GM15510 (cell line): Measurements from ENCODE around the gene PAM16.

Source experiments
- POLR2A ChIP-seq: IDR thresholded peaks from 3 replicates; pipeline ENCODE4 v1.6.1; 2011; ENCODE audit warnings: borderline replicate concordance; ENCODE audit not compliant: insufficient read length; ENCODE audit errors: extremely low read depth

PAM16 gene

DNA sequence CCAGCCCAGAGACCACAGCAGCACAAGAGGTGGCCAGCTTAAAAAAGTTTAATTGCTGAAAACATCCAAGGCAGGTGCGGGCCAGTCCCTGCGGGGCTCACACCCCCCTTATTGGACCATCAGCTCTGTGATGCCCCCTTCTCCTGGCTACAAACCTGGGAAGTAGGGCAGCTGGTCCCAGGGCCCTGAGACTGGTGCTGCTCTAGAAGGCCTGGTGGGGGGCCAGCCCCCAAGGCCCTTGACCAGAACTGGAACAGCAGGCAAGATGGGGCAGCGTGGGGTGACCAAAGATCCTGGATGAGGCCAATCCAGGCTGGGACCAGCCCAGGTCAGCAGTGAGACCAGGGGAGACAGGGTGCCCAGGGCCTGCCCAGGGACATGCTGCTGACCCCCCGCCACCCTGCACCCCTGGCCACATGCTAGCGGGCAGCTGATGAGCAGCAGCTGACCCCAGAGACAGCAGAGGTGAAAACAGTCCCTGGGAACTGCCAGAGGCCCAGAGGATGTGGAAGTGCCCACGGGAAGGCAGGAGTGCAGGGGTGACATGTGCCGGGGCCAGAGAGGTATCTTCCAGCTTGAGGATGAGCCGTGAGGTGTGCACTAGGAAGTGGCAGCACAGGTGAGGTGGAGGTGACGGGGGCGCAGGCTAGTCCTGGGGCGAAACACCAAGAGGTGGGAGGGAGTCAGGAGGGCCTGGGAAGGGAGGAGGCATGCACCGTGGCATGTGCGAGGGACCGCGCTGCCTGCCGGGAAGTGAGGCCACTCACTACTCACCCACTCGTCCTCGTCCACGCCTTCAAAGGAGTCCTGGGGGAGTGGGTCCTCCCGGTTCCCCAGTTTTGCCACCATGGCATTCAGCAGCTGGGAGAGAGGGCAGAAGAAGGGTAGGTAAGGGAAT is 3.6 kb upstream of the PAM16 start:
- TF ChIP-seq POLR2A = no peak

DNA sequence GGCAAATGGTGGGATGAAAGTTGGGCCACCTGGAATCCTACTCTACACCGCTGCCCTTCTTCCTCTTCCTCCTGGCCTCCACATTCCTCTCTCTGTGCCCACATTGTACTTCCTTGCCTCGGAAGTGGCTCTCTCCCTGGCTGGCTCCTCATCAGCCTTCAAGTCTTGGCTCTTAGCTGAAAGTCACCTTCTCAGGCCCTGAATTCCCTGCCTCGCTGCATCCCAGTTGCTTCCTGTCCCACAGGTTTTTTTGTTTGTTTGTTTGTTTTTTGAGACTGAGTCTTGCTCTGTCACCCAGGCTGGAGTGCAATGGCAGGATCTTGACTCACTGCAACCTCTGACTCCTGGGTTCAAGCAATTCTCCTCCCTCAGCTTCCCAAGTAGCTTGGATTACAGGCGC is 2.6 kb upstream of the PAM16 start:
- TF ChIP-seq POLR2A = no peak

DNA sequence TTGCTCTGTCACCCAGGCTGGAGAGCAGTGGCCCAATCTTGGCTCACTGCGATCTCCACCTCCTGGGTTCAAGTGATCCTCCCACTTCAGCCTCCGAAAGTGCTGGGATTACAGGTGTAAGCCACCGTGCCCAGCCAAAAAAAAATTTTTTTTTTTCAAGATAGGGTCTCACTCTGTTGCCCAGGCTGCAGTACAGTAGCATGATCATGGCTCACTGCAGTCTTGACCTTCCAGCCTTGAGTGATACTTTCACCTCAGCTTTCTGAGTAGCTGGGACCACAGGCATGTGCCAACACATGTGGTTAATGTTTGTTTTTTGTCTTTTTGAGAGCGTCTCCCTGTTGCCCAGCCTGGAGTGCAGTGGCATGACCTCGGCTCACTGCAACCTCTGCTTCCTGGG is 1.7 kb upstream of the PAM16 start:
- TF ChIP-seq POLR2A = no peak

DNA sequence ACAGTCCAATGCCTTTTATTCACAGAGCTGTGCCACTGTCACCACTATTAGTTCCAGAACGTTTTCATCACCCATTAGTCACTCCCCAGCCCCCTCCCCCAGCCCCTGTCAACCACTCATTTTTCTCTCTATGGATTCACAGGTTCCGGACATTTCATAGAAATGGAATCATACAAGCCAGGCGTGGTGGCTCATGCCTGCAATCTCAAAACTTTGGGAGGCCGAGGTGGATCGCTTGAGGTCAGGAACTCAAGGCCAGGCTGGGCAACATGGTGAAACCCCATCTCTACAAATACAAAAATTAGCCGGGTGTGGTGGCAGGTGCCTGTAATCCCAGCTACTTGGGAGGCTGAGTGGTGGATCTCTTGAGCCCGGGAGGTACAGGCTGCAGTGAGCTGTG is 759 bp upstream of the PAM16 start:
- no peak for TF ChIP-seq POLR2A

DNA sequence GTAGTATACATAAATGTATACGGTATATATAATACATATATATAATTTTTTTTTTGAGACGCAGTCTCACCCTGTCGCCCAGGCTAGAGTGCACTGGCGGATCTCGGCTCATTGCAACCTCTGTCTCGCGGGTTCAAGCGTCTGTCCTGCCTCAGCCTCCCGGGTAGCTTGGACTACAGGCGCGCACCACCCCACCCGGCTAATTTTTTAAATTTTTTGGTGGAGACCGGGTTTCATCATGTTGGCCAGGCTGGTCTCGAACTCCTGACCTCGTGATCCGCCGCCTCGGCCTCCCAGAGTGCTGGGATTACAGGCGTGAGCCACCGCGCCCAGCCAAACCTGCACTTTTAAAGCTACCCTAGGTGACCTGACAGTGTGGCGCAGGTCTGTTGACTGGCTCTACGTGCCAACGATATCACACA is 745 bp downstream of the PAM16 start:
- TF ChIP-seq POLR2A = no peak

DNA sequence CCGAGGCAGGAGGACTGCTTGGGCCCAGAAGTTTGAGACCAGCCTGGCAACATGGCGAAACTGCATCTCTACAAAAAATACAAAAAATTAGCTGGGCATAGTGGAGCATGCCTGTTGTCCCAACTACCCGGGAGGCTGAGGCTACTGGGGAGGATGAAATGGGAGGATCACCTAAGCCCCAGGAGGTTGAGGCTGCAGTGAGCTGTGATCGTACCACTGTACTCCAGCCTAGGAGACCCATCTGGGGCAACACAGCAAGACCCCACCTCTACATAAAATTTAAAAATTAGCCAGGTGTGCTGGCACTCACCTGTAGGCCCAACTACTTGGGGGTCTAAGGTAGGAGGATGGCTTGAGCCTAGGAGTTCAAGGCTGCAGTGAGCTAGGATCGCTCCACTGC is 1.8 kb downstream of the PAM16 start:
- no peak for TF ChIP-seq POLR2A

DNA sequence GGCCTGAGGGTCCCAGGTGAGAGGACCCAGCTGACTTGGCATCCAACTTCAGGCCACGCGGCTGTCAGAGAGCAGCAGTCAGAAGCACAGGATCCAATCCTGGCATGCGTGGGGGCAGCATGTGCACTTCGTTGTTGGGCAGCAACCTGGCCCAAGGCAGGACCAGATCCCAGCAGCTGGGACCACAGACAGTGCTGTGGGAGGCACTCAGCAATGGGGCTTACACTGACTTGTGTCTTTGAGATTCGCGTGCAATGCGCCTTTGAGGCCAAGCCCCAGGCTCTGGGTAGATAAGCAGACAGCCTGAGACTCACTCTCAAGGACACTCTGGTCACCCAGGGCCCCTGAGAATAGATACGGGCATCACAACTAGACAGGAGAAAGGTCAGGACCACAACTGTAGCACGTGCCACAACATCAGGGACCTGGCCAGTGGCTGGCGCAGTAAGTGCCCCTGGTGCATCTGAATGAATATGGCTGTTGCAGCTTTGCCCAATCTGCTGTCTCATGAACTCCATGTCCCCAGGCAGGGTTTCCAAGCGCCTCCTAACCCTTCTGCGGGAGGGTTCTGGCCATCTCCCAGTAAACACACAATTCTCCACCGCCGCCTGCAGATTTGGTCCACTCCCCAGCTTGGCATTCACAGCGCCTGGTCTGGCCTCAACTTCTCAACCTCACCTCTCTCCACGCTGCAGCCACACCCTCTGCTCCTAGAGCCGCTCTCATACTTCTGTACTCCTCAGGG is 3.2 kb downstream of the PAM16 start:
- TF ChIP-seq POLR2A = no peak

DNA sequence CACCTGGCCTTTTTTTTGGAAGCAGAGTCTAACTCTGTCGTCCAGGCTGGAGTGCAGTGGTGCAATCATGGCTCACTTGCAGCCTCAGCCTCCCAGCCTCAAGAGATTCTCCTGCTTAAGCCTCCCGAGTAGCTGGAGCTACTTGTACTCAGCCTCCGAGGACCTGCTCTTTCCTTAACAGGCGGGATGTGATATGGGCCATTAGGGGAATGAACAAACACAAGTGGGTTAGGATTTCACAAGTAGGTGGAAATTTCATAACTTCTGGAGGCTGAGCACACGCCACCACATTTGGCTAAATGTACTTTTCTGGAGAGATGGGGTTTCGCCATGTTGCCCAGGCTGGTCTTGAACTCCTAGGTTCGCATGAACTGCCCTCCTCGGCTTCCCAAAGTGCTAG is 4.1 kb downstream of the PAM16 start:
- no peak for TF ChIP-seq POLR2A

DNA sequence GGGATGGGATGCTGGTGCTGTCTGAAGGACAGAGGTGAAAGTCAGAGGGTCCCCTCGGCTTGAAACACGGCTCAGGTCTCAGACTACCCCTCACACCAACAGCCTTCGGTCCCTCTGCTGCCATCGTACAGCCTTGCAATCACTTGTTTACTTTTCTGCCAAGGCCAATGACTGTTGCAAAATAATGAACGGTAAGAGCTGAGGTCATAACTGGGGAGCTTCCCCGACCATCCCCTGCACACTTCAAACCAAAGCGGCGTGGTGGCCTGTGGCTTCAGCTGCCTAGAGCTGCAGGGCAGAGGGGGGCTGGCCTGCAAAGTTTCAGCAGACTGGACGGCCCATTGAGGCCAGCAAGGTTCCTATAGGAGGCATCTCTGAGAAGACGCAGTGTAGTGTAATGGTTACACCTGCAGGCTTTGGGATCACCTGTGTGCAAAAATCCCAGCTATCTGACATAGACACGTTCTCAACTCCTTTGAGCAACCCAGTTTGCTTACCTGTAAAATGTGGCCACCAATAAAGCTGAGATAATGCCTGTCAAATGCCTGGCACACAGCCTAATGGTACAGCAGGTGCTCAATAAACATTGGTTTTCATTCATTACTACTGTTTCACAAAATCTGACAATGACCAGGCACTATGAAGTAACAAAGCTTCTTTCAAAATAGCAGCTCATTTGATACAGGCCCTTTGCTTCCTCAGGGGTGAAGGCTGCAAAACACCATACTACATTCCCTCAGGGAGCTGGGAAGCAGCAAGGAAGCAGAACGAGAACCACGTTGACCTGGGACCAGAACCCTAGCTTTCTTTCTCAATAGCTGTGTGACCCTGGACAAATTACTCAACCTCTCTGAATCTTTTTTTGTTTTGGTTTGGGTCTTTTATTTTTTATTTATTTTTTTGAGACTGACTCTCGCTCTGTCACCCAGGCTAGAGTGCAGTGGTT is 5.0 kb downstream of the PAM16 start:
- no peak for TF ChIP-seq POLR2A

DNA sequence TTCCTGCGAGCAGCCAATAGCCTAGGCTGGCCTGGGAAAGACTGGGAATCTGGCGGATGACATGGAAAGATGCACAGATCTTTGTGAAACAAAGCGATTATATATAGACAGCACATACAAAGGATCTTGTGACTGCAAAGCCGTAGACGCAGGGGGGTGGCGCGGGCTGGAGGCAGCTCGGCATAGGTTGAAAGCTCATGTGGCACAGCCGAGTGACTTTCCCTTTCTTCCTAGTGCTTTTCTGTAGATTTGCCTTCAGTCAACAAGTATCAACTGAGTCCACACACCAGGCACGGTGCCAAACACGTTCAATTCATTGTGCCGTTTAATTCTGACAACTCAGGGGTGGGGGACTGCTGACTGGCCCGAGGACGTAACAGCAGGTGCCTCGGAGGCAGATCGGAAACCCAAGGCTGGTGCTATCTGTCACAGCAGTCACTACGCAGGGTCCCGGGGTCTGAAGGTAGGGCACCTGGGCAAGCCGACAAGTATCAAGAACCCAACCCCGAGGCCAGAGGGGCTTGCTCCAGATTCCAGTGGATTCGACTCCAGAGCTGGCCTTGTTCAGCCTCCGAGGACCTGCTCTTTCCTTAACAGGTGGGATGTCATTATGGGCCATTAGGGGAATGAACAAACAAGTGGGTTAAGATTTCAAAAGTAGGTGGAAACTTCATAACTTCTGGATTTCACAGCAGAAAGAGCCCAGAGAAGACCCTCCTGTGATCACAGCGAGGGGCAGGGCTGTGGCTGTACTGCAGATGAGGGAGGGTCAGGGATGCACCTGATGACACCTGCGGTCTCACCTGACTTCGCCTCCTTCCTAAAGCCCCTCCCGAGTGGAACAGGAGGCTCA is 5.9 kb downstream of the PAM16 start:
- TF ChIP-seq POLR2A = no peak

DNA sequence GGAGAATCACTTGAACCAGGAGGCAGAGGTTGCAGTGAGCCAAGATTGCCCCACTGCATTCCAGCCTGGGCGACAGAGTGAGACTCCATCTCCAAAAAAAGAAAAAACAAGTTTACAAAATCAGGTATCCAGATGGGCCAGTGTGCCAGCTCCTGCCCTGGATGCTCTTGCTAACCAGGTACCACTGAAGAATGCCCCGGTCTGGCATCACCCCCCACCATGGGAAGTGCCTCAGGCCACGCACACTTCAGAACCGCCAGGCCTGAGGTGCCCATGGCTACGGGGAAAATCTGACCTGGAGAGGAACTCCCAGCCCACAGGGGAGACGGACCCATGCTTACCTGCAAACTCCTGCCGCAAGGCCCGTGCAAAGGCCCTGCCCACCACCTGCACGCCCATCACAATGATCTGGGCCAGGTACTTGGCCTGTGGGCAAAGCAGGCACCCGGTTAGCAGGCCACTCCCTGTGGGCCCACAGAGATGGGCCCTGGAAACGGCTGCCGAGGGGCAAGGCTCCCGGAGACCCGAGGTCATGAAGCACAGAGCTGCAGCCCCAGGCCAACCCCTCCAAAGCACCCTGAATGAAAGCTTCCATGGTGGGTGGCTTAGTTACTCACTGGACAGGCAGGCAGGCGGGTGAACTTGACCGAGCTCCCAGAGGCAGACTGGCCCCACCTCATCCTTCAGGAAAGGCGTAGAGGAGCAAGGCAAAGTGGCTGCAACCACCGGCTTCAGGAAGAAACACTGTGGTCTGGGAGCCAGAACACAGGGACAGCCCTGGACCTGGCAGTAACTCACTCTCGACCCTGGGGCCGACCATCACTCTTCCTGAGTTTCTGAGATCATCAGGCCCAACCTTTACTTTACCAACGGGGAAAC is 8.0 kb downstream of the PAM16 start:
- no peak for TF ChIP-seq POLR2A

DNA sequence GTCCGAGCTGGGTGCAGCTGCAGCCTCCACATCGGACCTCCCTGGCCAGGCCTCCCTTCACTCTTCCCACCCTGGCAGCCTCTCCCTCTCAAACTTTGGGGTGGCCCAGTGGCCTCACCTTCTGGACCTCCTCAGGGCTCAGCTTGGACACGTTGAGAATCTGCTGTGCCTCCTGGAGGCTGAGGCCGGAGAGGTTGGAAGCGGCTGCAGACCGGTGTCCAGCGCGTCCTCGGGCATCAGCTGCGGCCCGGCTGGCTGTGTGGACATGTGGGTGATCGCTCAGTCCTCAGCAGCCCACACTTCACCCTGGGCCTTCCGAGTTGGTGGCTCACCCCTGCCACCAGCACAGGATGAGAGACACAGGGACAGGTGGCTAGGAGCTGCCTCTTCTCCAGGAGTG is 9.9 kb downstream of the PAM16 start:
- TF ChIP-seq POLR2A = no peak

DNA sequence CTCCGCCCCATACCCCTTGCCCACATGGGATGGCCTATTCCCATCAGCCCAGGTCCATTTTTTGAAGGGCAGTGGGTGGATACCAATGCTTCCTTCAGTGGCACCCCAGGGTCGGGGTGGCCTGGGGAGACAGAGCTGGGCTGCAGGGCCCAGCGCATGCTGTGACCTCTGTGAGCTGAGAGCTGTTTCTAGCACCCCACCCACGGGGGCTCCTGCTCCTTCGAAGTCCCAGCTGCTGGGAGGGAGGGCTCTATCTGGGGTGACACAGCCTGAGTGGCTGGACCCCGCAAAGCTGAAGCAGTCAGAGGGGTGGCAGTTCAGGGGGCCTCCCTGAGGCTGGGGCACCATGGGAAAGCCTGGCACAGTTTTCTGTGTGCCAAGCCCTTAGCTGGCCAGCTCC is 10.7 kb downstream of the PAM16 start:
- TF ChIP-seq POLR2A = no peak

DNA sequence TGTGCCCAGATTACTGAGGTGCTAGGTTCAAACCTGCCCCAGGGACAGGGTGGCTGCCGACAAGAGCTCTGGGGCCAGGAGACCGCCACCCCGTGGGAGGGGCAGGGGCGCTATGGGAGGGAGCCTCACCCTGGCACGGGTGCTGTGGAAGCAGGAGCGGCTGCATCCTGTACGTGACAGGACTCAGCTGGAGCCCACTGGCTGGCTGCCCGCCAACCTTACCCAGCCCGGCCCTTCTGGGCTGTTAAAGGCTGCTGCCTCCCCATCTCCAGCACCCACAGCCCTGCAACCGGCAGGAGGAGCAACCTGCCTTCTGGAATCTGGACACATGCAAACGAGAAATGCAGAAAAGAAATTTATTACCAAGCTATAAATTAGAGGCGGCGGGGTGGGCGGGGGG is 11.2 kb downstream of the PAM16 start:
- TF ChIP-seq POLR2A = no peak

DNA sequence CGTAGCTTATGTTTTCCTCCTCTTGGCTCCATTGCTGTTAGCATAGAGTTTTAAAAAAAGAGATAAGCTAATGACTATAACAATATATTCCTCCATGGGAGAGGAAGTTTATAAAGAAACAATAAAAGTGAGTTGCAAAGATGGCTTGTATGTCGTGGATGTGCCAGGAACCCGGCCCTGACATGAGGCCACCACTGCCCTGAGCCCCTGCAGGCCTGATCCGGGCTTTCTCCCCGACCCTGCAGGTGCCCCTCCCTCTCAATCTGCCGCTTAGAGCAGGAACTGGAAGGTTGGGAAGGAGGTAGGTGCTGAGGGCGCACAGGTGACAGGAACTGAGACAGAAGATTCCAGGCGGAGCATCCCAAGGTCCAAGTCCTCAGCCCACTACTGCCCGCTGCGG is 11.7 kb downstream of the PAM16 start:
- TF ChIP-seq POLR2A = no peak
